ENCODE data around the gene DNAH7. TPM values are rescaled to one million over a fixed set of nuclear protein-coding genes. Genes with fewer than 3 reads are reported as not detected.

DNAH7 gene
- total RNA-seq, 1 donor from 2014 or later = 0.98 TPM

- intact Hi-C loops (cut with DNase I) = no loop called here
- Histone ChIP-seq H3K27ac (no peak overlapping the region), H3K36me3 (no peaks in the 10 kb centered on the region), H3K9me3 (no peaks in the 10 kb centered on the region), H3K4me1 (no peaks in the 10 kb centered on the region), H3K4me3 (no peak overlapping the region), H3K27me3 (no peaks in the 10 kb centered on the region)
- no peak for TF ChIP-seq CTCF (IDR thresholded peaks at IDR 0.05)
- DNase-seq (no peak), ATAC-seq (no peak)
Measured at GRCh38 chr2:195998070-195998469, 70.6 kb downstream of the DNAH7 start.

DNA sequence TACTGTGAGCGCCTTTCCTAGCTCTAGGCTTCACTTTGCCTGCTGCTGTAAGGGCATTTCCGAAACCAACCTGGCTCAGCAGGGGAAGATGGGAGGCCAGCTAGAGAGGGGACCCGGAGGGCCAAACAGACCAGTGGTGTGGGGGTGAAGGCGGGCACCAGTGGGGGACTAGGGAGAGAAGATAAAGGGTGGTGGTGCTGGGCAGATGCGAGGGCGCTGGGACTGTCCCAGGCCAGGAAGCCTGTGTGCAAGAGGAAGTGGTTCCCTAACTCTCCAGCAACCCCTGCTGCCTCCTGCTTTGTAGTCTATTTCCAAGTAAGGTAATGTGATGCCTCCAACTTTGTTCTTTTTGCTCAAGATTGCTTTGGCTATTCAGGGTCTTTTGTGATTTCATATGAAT, 73.1 kb downstream of the DNAH7 start:
- no peaks in the 10 kb centered on the region for H3K36me3 ChIP-seq
- intact Hi-C loops (cut with DNase I) = no loop called here
- no peak overlapping the region for H3K27ac ChIP-seq
- no peaks in the 10 kb centered on the region for H3K27me3 ChIP-seq
- no peaks in the 10 kb centered on the region for H3K9me3 ChIP-seq
- no peaks in the 10 kb centered on the region for H3K4me1 ChIP-seq
- no peak for ATAC-seq
- TF ChIP-seq CTCF (IDR thresholded peaks at IDR 0.05) = no peak
- no peak for DNase-seq
- H3K4me3 ChIP-seq = no peak overlapping the region

GRCh38 chr2:195993623-195994022, 75.0 kb downstream of the DNAH7 start:
- H3K9me3 ChIP-seq = no peaks in the 10 kb centered on the region
- H3K36me3 ChIP-seq = no peaks in the 10 kb centered on the region
- no peaks in the 10 kb centered on the region for H3K27me3 ChIP-seq
- ATAC-seq (no peak), DNase-seq (no peak)
- intact Hi-C loops (cut with DNase I) = no loop called here
- H3K4me3 ChIP-seq = no peak overlapping the region
- H3K27ac ChIP-seq = no peak overlapping the region
- no peak for TF ChIP-seq CTCF (IDR thresholded peaks at IDR 0.05)
- no peaks in the 10 kb centered on the region for H3K4me1 ChIP-seq

DNA sequence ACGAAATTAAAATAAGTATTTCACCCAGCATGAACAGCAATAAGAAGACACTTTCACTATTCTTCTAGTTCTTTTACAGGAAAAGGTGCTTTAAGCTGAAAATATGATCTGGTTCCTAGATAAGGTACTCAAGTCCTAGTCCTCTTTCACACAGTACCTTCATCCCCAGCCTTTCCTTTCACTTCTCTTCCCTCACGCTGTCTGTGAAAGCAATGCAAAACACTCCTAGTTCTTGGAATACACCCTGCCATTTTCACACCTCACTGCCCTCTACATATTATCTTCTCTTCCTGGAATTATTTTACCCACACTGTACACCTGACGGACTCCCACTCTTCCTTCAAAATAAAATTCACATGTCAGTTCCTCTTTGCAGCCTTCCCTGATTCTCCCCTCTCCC, 82.9 kb downstream of the DNAH7 start:
- H3K27ac ChIP-seq = no peak overlapping the region
- H3K4me1 ChIP-seq = peaks cover 8% of the 10 kb centered on the region
- DNase-seq = no peak
- no peaks in the 10 kb centered on the region for H3K27me3 ChIP-seq
- no peak for TF ChIP-seq CTCF (IDR thresholded peaks at IDR 0.05)
- no peak for ATAC-seq
- H3K36me3 ChIP-seq = no peaks in the 10 kb centered on the region
- no peak overlapping the region for H3K4me3 ChIP-seq
- intact Hi-C loops (cut with DNase I) = no loop called here
- H3K9me3 ChIP-seq = no peaks in the 10 kb centered on the region

- Histone ChIP-seq H3K27ac (no peak overlapping the region), H3K4me1 (peaks cover 8% of the 10 kb centered on the region), H3K36me3 (no peaks in the 10 kb centered on the region), H3K9me3 (no peaks in the 10 kb centered on the region), H3K4me3 (no peak overlapping the region), H3K27me3 (no peaks in the 10 kb centered on the region)
- DNase-seq (no peak), ATAC-seq (no peak)
- no peak for TF ChIP-seq CTCF (IDR thresholded peaks at IDR 0.05)
- intact Hi-C loops (cut with DNase I) = no loop called here
Measured at GRCh38 chr2:195984923-195985726, 83.5 kb downstream of the DNAH7 start.

All from upper lobe of right lung (tissue), 1 donor.